Activated B cell treated with CpG ODN at 0.5 μM for 24 hours (primary cell): ENCODE data around the gene PDIA5. TPM values are rescaled to one million over a fixed set of nuclear protein-coding genes. Genes with fewer than 3 reads are reported as not detected.
"Not testable (repeated sequence)": the region's sequence is repeated elsewhere in the genome, so short reads cannot be mapped to it uniquely, and the experiment has no call there.

Source experiments
- ATAC-seq: fragments of 200-7000 bp; cut with Tn5 transposase; one replicate; pipeline ENCODE4 v1.10.0; 2021; ENCODE audit warnings: low read depth, mild to moderate bottlenecking, moderate library complexity
- CTCF ChIA-PET: fragments of 350-600 bp; sonication (Branson Sonifier 250); formaldehyde crosslinking; loops from one replicate; lab custom pipeline; 2021; ENCODE audit warnings: antibody characterized with exemption; lab: Charles Lee
- POLR2A ChIA-PET: fragments of 350-600 bp; sonication (Branson Sonifier 250); formaldehyde crosslinking; loops from one replicate; lab custom pipeline; 2021; ENCODE audit warnings: antibody characterized with exemption; lab: Charles Lee
- DNase-seq: peaks from one replicate; pipeline ENCODE4 v3.0.0; 2022
- H3K27ac Mint-ChIP-seq: one replicate; pipeline ENCODE4 v1.8.0; 2020; ENCODE audit warnings: mixed read lengths
- H3K27me3 Mint-ChIP-seq: one replicate; pipeline ENCODE4 v1.8.0; 2021; ENCODE audit warnings: mixed read lengths
- H3K36me3 Mint-ChIP-seq: one replicate; pipeline ENCODE4 v1.8.0; 2021; ENCODE audit warnings: low read depth, mixed read lengths
- H3K4me1 Mint-ChIP-seq: one replicate; pipeline ENCODE4 v1.8.0; 2021; ENCODE audit warnings: mixed read lengths
- H3K4me3 Mint-ChIP-seq: one replicate; pipeline ENCODE4 v1.8.0; 2020; ENCODE audit warnings: mild to moderate bottlenecking, mixed read lengths
- H3K9me3 Mint-ChIP-seq: one replicate; pipeline ENCODE4 v1.8.0; 2020; ENCODE audit warnings: mixed read lengths
- CTCF ChIP-seq: fragments of 200-600 bp; IDR thresholded peaks from one replicate; pipeline ENCODE4 v1.8.0; 2022; ENCODE audit warnings: antibody characterized with exemption, mild to moderate bottlenecking
- intact Hi-C: fragments of 100-400 bp; cut with micrococcal nuclease; formaldehyde crosslinking; loops from one replicate; pipeline ENCODE4 v1.15.1; 2024
- total RNA-seq: library from RNA; stranded (reverse); gene quantifications from 2 replicates; pipeline ENCODE4 v1.2.3, GENCODE V29; 2022

PDIA5 gene
- total RNA-seq, 1 donor from 2014 or later = 8.5 TPM

GRCh38 chr3:123110282-123110975, 43.6 kb downstream of the PDIA5 start:
- ATAC-seq = no peak
- Mint-ChIP-seq H3K27ac (no peak overlapping the region), H3K4me3 (no peak overlapping the region), H3K27me3 (no peaks in the 10 kb centered on the region), H3K4me1 (peaks cover 53% of the 10 kb centered on the region), H3K36me3 (peaks cover 2% of the 10 kb centered on the region), H3K9me3 (no peaks in the 10 kb centered on the region)
- ChIA-PET CTCF (no interaction called here), POLR2A (interaction anchor here (0.8 kb wide), 1 partner anchor 37 kb away, joined by 5 read pairs; no protein-coding TSS in a partner anchor)
- intact Hi-C loops = loop anchor here (5.0 kb wide), 1 partner anchor 92 kb away; the partner anchor contains the start of gene SEC22A
- no peak for DNase-seq
- no peak for TF ChIP-seq CTCF

- Mint-ChIP-seq H3K27ac (no peak overlapping the region), H3K9me3 (no peaks in the 10 kb centered on the region), H3K36me3 (peaks cover 2% of the 10 kb centered on the region), H3K27me3 (no peaks in the 10 kb centered on the region), H3K4me3 (peak overlapping the region; percentile 9), H3K4me1 (peaks cover 46% of the 10 kb centered on the region)
- POLR2A ChIA-PET = interaction anchor here (0.8 kb wide), 1 partner anchor 36 kb away, joined by 5 read pairs; no protein-coding TSS in a partner anchor
- intact Hi-C loops = loop anchor here (5.0 kb wide), 1 partner anchor 91 kb away; the partner anchor contains the start of gene SEC22A
- TF ChIP-seq CTCF = no peak
- CTCF ChIA-PET = interaction anchor here (1.5 kb wide), 1 partner anchor 10 kb away, joined by 6 read pairs; no protein-coding TSS in a partner anchor
- ATAC-seq = no peak
- DNase-seq = no peak
Measured at GRCh38 chr3:123110976-123111615, 44.3 kb downstream of the PDIA5 start.

- intact Hi-C loops = loop anchor here (5.0 kb wide), 1 partner anchor 91 kb away; the partner anchor contains the start of gene SEC22A
- Mint-ChIP-seq H3K4me3 (no peak overlapping the region), H3K9me3 (no peaks in the 10 kb centered on the region), H3K27me3 (no peaks in the 10 kb centered on the region), H3K36me3 (peaks cover 2% of the 10 kb centered on the region), H3K4me1 (peaks cover 43% of the 10 kb centered on the region), H3K27ac (peak overlapping the region; percentile 41)
- ChIA-PET POLR2A (interaction anchor here (0.5 to 0.6 kb wide), 2 partner anchors 719 to 1565 kb away, joined by 4 read pairs; no protein-coding TSS in a partner anchor), CTCF (interaction anchor here (1.5 kb wide), 1 partner anchor 11 kb away, joined by 6 read pairs; no protein-coding TSS in a partner anchor)
- DNase-seq = no peak
- TF ChIP-seq CTCF = no peak
- peak; percentile 56 for ATAC-seq
Measured at GRCh38 chr3:123111640-123112039, 44.8 kb downstream of the PDIA5 start.

GRCh38 chr3:123112232-123112631, 45.4 kb downstream of the PDIA5 start:
- peaks cover 2% of the 10 kb centered on the region for H3K36me3 Mint-ChIP-seq

GRCh38 chr3:123112656-123113055, 45.8 kb downstream of the PDIA5 start:
- DNase-seq, H3K27ac Mint-ChIP-seq, H3K36me3 Mint-ChIP-seq, CTCF ChIA-PET, H3K4me3 Mint-ChIP-seq, H3K9me3 Mint-ChIP-seq, ATAC-seq, H3K27me3 Mint-ChIP-seq: not testable (repeated sequence)
- intact Hi-C loops = loop anchor here (5.0 kb wide), 1 partner anchor 90 kb away; the partner anchor contains the start of gene SEC22A
- POLR2A ChIA-PET = interaction anchor here (0.7 kb wide), 1 partner anchor 84 kb away, joined by 7 read pairs; no protein-coding TSS in a partner anchor
- peaks cover 43% of the 10 kb centered on the region for H3K4me1 Mint-ChIP-seq

More at GRCh38 chr3:123112232-123112631, 45.4 kb downstream of the PDIA5 start:
- H3K4me1 Mint-ChIP-seq = peaks cover 43% of the 10 kb centered on the region
- POLR2A ChIA-PET = interaction anchor here (0.5 to 0.7 kb wide), 3 partner anchors 84 to 1565 kb away, joined by 4 to 7 read pairs (median 4); no protein-coding TSS in a partner anchor
- no peaks in the 10 kb centered on the region for H3K27me3 Mint-ChIP-seq
- DNase-seq (no peak), ATAC-seq (peak; percentile 50)
- peak overlapping the region; percentile 41 for H3K27ac Mint-ChIP-seq
- no peak overlapping the region for H3K4me3 Mint-ChIP-seq
- no peak for TF ChIP-seq CTCF
- no peaks in the 10 kb centered on the region for H3K9me3 Mint-ChIP-seq
- CTCF ChIA-PET = interaction anchor here (1.5 kb wide), 1 partner anchor 12 kb away, joined by 6 read pairs; no protein-coding TSS in a partner anchor
- intact Hi-C loops = loop anchor here (5.0 kb wide), 1 partner anchor 90 kb away; the partner anchor contains the start of gene SEC22A
